Activated naive CD4-positive, alpha-beta T cell treated with anti-CD3 and anti-CD28 coated beads, Interleukin-2, amount 50 U/mL, for 72 hours (primary cell): Measurements from ENCODE around the gene SNAP25. TPM values are rescaled to one million over a fixed set of nuclear protein-coding genes. Genes with fewer than 3 reads are reported as not detected.

Experiments
- ATAC-seq, 2 donors: fragments of 150-1000 bp; cut with Tn5 transposase; 2 replicates each; pipeline ENCODE4 v1.10.0; 2021; ENCODE audit warnings: mild to moderate bottlenecking in 2 of 2, moderate library complexity in 2 of 2
- DNase-seq, 2 donors: peaks; one replicate each; pipeline ENCODE4 v3.0.0; 2021 to 2022; ENCODE audit warnings: low spot score in 2 of 2
- H3K27ac Mint-ChIP-seq, 2 donors: one replicate each; pipeline ENCODE4 v1.8.0; 2022; ENCODE audit warnings: mild to moderate bottlenecking in 2 of 2, mixed read lengths in 2 of 2
- H3K36me3 Mint-ChIP-seq, 2 donors: one replicate each; pipeline ENCODE4 v1.8.0; 2022; ENCODE audit warnings: mixed read lengths in 2 of 2
- H3K9me3 Mint-ChIP-seq, 2 donors: one replicate each; pipeline ENCODE4 v1.8.0; 2022; ENCODE audit warnings: mixed read lengths in 2 of 2
- total RNA-seq, 2 donors: library from RNA; stranded (reverse); gene quantifications; one replicate each; pipeline ENCODE4 v1.2.3, GENCODE V29; 2022

SNAP25 gene
- total RNA-seq, 2 donors from 2014 or later = 0.12 to 0.61 TPM

DNA sequence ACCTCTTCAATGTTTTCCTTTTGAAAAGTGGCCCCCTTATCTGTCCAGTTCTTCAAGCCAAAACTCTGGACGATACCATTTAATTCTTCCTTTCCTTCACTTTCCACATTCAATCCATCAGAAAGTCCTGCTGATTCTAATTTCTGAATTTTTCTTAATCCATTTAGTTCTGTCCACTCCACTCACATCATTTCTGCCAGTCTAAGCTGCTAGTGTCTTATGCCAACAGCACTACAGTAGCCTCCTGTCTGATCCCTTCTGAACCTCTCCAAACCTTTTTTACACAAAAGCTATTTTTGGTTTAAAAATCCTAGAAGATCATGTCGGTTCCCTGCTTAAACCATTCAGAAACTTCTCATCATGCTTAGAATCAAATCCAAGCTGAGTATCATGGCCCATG, 24.5 kb upstream of the SNAP25 start:
- DNase-seq (no peak), ATAC-seq (no peak)
- H3K36me3 Mint-ChIP-seq = no peaks in the 10 kb centered on the region
- peaks cover 8 to 10% of the 10 kb centered on the region in 2 donors for H3K9me3 Mint-ChIP-seq
- no peak overlapping the region for H3K27ac Mint-ChIP-seq

DNA sequence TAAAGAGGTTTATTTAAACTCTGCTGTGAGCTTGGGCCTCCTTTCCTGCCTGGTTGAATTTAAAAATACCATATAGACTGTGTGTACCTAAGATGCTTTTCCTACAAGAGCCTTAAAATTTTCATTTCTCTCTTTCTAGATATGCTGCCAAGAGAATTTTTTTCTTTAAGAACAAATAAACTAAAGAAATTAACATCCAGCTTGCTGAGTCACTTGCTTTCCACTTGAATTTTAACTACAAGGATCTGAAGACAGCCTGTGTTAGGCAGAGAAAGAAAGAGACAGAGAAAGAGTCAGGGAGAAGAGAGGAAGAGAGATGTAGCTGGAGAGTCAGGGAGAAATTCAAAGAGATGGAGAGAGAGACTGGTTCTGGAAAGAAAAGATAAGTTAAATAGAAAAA, 18.3 kb upstream of the SNAP25 start:
- Mint-ChIP-seq H3K9me3 (peaks cover 0 to 3% of the 10 kb centered on the region in 2 donors), H3K36me3 (no peaks in the 10 kb centered on the region), H3K27ac (no peak overlapping the region)
- ATAC-seq (no peak), DNase-seq (no peak)

GRCh38 chr20:10201321-10201870, 17.2 kb upstream of the SNAP25 start:
- peaks cover 0 to 3% of the 10 kb centered on the region in 2 donors for H3K9me3 Mint-ChIP-seq
- no peaks in the 10 kb centered on the region for H3K36me3 Mint-ChIP-seq
- DNase-seq (no peak), ATAC-seq (no peak)
- no peak overlapping the region for H3K27ac Mint-ChIP-seq

DNA sequence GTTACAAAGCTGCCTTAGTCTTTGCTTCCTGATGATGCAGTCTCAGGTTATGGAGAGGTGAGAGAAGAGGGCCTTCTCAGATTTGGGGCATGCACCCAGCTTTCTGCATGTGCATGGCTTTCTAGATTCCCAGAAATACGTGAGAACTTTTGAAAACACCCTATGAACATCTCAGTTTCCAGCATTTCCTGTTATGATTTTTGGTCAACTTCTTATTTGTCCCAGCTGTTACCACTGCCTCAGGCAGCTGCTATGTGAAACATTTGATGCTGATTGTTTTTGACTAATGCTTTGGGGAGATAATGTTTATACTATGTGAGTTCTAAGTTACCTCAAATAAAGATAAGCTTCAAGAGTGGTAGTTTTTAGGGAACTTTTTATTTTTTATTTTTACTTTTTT, 9.5 kb upstream of the SNAP25 start:
- Mint-ChIP-seq H3K36me3 (peaks cover 0 to 2% of the 10 kb centered on the region in 2 donors), H3K9me3 (peaks cover 0 to 3% of the 10 kb centered on the region in 2 donors), H3K27ac (no peak overlapping the region)
- DNase-seq (no peak), ATAC-seq (no peak)

GRCh38 chr20:10213526-10213925, 5.1 kb upstream of the SNAP25 start:
- peaks cover 4 to 6% of the 10 kb centered on the region in 2 donors for H3K9me3 Mint-ChIP-seq
- H3K27ac Mint-ChIP-seq = no peak overlapping the region
- ATAC-seq (no peak), DNase-seq (no peak)
- peaks cover 8 to 22% of the 10 kb centered on the region in 2 donors for H3K36me3 Mint-ChIP-seq

DNA sequence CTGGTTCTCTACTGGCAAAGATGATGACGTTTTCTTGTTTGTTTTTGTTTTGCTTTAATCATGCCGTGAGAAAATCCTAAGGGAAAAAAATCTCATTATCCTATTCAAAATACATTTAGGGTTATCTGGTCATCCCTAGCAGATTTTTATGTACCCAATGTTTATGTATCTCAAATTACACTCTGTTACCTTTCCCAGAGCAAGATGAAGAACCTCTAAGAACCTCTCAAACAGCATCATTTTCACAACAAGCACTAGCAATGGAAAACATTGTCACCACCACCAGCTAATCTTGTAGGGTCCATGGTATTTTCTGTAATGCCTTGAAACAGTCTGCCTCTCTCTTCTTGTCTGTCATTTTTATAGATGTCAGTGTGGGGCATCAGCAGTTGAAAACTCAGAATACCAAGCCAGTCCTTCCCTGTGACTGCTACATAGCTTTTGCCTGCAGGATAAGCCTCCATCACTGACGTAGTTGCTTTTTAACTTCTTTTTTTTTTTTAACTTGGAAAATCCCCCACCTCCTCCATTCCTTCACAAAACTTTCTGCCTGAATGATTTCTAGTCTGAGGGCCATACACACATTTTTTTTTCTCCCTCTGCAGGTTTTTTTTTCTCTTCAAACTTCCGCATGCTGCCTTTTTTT, 2.4 kb upstream of the SNAP25 start:
- H3K27ac Mint-ChIP-seq = no peak overlapping the region
- no peak for DNase-seq

DNA sequence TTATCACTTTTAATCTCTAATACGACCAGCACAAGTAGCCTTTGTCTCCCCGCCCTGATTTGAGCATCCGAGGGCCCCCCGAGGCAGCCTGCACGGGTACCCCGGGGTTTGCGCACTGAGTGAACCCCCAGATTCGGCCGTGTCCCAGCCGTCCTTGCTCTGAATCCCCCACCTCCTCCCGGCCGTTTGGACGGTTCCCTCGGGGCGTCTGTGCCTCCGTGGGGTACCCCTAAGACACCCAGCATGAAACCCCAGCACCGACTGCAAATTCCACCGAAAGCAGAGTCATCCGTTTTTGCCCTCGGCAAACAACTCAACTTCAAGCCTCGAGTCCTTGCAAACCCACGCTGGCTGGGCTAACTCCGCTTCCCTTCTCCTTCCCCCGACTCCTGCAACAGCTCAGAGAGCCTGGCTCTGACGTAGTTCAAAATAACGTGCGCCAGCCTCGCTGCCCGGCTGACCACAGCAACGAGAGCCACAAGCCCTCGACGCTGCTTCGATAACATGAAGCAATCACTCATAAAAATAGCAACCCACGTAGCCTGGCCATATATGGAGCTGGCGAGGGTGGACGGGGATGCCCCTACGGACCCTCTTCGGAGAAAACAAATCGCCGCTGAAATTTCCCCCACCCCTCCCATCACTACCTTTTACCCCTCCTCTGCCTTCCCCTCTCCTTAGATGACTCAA, 764 bp upstream of the SNAP25 start:
- H3K9me3 Mint-ChIP-seq = peaks cover 8 to 21% of the 10 kb centered on the region in 2 donors
- DNase-seq = peak; percentile 4 to 56
- peak; percentile 69 to 83 for ATAC-seq
- peaks cover 14 to 37% of the 10 kb centered on the region in 2 donors for H3K36me3 Mint-ChIP-seq
- H3K27ac Mint-ChIP-seq = peak overlapping the region; percentile 44 to 94

More for the DNA sequence above, 2.4 kb upstream of the SNAP25 start:
- Mint-ChIP-seq H3K9me3 (peaks cover 8 to 18% of the 10 kb centered on the region in 2 donors), H3K36me3 (peaks cover 14 to 37% of the 10 kb centered on the region in 2 donors)
- ATAC-seq = no peak

DNA sequence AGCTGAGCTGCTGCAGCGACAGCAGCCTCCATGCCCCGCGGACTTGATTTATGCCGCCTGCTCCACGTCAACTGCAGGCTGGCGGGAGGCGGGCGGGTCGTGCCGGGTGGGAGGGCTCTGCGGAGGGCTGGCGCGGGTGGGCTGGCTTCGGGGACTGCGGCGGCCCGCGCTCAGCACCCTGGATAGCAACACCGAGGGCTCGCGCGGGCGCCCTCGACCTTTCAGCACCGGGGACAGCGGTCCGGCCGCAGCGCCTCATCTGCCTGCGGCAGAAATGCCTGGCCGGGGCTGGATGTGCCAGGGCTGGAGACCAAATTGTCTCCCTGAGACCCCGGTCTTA, 792 bp downstream of the SNAP25 start:
- Mint-ChIP-seq H3K36me3 (peaks cover 14 to 32% of the 10 kb centered on the region in 2 donors), H3K27ac (no peak overlapping the region), H3K9me3 (peaks cover 8 to 22% of the 10 kb centered on the region in 2 donors)
- DNase-seq (peak in 1 of 2 donors; percentile 78), ATAC-seq (peak in 1 of 2 donors; percentile 57)

- DNase-seq = no peak
- Mint-ChIP-seq H3K36me3 (peaks cover 14 to 31% of the 10 kb centered on the region in 2 donors), H3K27ac (no peak overlapping the region), H3K9me3 (peaks cover 8 to 27% of the 10 kb centered on the region in 2 donors)
- ATAC-seq = no peak
Observed at GRCh38 chr20:10219993-10220750, 1.5 kb downstream of the SNAP25 start.

- H3K27ac Mint-ChIP-seq = no peak overlapping the region
- ATAC-seq (no peak), DNase-seq (no peak)
- peaks cover 14 to 29% of the 10 kb centered on the region in 2 donors for H3K36me3 Mint-ChIP-seq
- peaks cover 8 to 27% of the 10 kb centered on the region in 2 donors for H3K9me3 Mint-ChIP-seq
Observed at GRCh38 chr20:10221021-10221420, 2.4 kb downstream of the SNAP25 start.

- Mint-ChIP-seq H3K27ac (no peak overlapping the region), H3K36me3 (peaks cover 0 to 4% of the 10 kb centered on the region in 2 donors)
- no peak for ATAC-seq
Observed at GRCh38 chr20:10225439-10226060, 6.9 kb downstream of the SNAP25 start.

DNA sequence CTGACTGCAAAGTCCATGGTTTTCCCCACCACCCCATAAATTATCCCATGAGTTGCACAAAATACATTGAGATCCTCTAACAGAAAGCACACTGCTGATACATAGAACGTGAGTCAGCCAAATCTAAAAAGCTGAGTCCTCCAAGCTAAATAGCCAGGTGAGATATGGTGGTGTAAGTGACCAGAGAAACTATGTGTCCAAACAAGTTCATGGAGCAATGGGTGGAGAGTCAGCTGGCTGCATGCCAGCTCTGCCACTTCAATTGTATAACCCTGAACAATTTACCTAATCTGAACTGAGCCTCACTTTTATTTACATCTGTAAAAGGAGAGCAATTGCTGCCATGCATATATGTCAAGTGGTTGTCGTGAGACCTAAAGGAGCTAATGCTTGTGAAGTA, 9.7 kb downstream of the SNAP25 start:
- H3K27ac Mint-ChIP-seq = no peak overlapping the region
- no peaks in the 10 kb centered on the region for H3K36me3 Mint-ChIP-seq
- ATAC-seq = no peak
- H3K9me3 Mint-ChIP-seq = peaks cover 0 to 9% of the 10 kb centered on the region in 2 donors
- no peak for DNase-seq

More at GRCh38 chr20:10225439-10226060, 6.9 kb downstream of the SNAP25 start:
- no peak for DNase-seq
- H3K9me3 Mint-ChIP-seq = peaks cover 0 to 17% of the 10 kb centered on the region in 2 donors

GRCh38 chr20:10231290-10231689, 12.7 kb downstream of the SNAP25 start:
- ATAC-seq = no peak
- H3K36me3 Mint-ChIP-seq = no peaks in the 10 kb centered on the region
- peaks cover 0 to 4% of the 10 kb centered on the region in 2 donors for H3K9me3 Mint-ChIP-seq
- DNase-seq = no peak
- no peak overlapping the region for H3K27ac Mint-ChIP-seq

DNA sequence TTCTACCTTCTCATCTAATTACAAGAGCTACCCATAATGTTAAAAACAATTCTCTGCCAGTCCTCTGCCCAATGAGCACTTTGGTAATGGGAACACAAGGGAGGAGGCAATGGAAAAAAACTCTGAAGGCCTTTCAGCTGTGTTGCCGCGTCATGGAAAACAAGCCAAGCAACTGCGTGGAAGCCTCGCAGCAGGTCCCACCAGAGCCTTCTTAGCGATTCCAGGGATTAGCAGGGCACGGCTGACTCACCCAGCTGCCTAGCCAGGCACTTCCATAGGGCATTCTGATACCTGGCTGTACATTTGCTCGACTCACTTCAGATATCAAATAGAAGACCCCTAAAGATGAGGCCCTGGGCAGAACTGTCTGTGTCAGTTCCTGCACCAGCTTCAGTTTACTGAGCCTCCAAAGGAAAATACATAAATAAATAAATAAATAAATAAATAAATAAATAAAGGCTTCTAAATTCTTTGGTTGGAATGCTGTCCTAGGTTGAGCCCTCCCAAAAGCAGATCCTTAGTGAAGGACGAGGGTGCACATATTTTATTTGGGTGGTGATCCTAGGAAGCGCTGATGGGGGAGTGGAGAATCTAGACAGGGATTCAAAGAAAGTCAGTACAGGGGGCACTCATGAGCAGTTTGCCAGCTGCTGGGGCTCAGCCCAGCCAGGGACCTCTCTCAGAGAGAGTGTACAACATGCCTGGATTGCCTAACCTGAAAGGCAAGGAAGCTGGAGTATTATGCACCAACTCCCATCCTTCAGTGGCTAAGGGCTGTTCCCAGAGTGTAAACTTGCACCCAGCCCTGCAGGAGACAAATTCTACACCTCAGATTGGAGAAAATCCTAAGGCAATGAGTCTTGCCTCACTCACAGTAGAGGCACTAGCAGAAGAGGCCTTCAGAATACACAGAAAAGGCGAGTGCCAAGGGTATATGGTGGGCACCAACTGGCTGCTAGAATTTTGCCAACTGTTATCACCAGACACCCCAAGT, 18.2 kb downstream of the SNAP25 start:
- H3K9me3 Mint-ChIP-seq = no peaks in the 10 kb centered on the region
- no peak overlapping the region for H3K27ac Mint-ChIP-seq
- no peaks in the 10 kb centered on the region for H3K36me3 Mint-ChIP-seq
- ATAC-seq (no peak), DNase-seq (no peak)

DNA sequence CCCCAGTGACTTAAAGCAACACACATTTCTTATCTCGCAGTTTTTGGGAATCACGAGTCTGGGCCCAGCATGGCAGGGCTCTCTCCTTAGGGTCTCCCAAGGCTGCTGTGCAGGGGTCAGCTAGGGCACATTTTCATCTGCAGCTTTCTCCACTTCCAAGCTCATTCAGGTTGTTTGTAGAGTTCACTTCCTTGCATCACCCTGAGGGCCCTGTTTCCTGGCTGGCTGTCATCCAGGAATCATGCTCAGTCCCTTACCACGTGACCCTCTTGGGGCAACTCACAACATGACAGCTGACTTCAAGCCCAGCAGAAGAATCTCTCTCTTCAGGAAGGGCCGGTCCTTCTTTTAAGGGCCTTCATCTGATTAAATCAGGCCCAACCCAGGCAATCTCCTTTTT, 21.3 kb downstream of the SNAP25 start:
- H3K9me3 Mint-ChIP-seq = no peaks in the 10 kb centered on the region
- ATAC-seq = no peak
- no peaks in the 10 kb centered on the region for H3K36me3 Mint-ChIP-seq
- DNase-seq = no peak
- no peak overlapping the region for H3K27ac Mint-ChIP-seq
